ENCODE results near the gene AIMP2.
"Not testable (repeated sequence)": the region's sequence is repeated elsewhere in the genome, so short reads cannot be mapped to it uniquely, and the experiment has no call there.

The AIMP2 gene

DNA sequence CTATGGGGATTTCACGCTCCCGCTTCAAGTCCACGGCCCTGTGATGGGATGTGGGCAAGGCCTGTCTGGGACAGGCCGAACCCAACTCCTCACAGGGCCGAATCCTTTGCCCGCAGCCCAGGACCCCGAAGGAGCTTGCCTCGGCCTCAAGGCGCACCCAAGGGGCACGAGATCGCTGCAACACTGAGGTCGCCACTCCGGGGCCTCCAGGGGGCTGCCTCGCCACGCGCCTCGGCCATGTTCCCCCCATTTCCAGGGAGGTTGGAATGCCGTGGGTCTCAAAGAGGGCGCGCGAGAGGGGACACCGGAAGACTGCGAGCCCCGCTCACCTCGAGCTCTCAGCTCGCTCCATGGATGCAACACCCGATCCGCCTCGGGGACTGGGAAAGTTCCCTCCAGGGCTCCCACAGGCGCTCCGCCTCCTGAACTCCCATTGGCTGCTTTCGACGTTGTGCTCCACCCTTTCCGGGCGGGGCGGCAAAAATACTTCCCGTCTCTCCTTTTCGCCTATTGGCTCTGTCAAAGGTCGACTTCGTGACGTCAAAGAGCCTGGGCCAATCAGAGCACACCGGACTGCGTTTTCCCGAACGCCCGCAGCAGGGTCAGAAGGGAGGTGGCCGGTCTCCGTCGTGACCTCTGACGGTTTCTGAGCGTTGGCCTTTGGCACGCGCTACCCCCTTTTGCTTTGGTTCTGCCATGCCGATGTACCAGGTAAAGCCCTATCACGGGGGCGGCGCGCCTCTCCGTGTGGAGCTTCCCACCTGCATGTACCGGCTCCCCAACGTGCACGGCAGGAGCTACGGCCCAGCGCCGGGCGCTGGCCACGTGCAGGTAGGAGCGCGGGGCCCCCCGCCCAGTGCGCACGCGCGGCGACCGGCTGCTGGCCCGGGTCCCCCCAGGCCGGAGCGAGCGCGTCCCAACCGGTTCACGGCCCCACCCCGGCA is at the start of gene AIMP2, which contains the start of gene PMS2:
TSS of gene AIMP2 (plus strand) at position 605 of the 944 bp plus-strand sequence. CDS start at position 697, 92 bp downstream.
TSS of gene PMS2 (minus strand) at position 382 of the 944 bp plus-strand sequence. CDS start at position 352, 30 bp downstream.
- DNase-seq, result peak; percentile 97

DNA sequence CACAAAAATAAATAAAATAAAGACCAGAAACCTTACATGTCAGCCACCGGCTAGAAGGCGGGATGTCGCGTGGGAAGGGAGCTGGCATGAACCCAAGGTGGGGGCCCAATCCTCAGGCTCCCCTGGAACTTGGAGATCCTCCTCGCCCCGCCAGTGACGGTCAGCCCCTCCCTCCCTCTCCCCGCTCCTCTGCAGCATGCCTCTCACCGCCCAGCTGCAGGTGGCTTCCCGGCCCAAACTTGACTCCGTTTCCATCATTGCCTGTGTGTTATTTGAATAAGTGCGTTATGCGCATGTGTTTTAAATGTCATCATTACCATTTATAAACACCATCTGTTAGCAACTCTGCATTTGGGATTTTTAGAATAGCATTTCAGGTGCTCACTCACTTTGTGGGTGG is 45.9 kb upstream of the AIMP2 start:
- DNase-seq, result not testable (repeated sequence)

DNA sequence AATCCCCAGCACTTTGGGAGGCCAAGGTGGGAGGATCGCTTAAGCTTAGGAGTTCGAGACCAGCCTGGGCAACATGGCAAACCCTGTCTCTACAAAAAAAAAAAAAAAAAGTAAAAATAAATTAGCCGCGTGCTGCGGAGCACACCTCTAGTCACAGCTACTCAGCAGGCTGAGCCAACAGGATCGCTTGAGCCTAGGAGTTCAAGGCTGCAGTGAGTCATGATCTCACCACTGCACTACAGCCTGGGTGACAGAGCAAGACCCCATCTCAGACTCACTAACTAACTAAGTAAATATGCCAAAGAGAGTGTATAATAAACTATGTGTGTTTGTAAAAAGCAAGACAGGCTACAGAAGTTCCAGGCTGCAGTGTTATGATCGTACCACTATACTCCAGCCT is 45.3 kb upstream of the AIMP2 start:
- not testable (repeated sequence) for DNase-seq

DNA sequence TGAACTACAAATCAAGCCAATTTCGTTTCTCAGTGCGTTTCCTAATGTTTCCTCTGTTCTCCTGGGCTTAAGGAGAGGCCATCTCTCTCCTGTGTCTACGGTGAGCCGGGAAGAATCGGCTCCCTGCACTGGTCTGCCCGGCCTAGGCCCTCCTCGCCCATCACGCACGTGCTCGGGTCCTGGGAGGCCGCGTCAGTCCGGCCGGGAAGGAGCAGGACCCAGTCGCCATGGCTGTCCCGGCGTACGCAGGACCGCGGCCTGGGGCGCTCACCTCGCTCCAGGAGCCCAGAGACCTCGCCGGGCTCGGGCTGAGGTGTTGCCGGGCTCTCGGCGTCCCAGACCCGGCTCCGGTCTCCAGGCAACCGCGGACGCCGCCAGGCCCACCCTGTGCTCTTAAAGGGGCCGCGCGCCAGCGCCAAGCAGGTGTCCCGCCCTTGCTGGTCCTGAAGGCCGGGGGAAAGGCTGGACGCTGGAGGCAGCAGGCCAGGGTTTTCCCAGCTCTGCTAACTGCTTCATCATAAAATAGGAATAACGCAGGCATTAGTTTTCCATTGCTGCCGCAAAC is 38.6 kb upstream of the AIMP2 start, which contains the start of gene RSPH10B:
TSS of gene RSPH10B (minus strand) at position 343 of the 565 bp plus-strand sequence. CDS start 3,573 bp downstream, outside the sequence.
- not testable (repeated sequence) for DNase-seq

DNA sequence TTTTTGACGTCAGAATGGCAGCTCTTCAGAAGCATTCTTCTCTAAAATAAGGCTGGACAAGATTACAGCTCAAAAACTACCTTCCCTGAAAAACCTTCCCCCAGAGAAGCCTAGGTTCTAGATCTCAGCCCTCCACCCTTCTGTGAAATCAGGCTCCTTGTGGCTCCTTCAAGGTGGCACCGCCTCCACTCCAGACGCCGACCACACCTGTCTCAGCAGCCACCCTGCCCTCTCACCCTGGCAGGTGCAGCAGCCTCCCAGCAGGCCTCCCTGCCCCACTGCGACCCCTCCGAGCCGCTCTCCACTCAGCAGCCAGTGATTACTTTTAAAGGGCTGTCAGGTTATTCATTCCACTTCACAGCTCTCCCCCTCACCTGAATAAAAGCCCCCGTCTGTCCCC is 35.5 kb upstream of the AIMP2 start:
- DNase-seq, result not testable (repeated sequence)

DNA sequence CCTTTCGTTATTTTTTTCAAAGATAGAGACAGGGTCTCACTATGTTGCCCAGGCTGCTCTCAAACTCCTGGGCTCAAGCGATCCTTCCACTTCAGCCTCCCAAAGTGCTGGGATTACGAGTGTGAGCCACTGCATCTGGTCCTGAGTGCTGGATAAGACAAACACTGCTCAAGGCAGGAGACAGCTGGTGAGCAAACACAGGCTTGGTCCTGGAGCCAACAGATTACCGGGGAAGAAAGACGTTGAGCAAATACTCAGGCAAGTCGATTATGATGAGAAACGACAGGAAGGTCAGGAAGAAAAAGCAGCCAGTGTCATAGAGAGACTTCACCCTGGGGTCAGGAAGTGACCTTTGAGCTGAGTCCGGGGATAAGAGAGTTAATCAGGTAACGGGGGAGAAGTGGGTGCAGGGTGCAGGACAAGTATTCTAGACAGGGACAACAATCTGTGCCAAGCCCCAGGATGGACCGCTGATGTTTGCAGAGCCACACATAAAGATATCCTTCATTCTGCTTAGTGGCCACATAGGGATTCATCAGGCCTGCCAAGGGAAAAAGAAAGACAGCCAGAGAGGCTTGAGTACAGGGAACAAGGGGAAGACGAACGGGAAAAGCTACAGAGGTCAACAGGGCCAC is 29.3 kb upstream of the AIMP2 start:
- not testable (repeated sequence) for DNase-seq

DNA sequence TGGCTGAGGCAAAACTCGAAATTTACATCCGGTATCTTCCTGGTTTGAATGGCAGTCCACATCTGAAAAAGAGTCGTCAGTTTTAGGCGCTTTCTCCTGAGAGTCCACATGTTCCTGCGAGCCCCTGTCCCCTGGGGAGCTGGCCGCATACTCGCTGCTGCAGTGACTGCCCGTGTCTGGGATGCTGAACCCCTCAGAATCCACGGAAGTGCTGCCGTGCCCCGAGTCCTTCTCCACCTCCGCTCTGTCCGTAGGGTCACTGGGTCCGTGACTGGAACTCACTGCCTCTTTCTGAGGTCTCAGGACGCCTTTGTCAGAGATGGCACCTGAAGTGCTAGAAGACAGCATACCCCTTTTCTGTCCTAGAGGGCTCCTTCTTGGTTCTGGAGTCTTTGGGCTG is 22.0 kb upstream of the AIMP2 start:
- DNase-seq, result not testable (repeated sequence)

DNA sequence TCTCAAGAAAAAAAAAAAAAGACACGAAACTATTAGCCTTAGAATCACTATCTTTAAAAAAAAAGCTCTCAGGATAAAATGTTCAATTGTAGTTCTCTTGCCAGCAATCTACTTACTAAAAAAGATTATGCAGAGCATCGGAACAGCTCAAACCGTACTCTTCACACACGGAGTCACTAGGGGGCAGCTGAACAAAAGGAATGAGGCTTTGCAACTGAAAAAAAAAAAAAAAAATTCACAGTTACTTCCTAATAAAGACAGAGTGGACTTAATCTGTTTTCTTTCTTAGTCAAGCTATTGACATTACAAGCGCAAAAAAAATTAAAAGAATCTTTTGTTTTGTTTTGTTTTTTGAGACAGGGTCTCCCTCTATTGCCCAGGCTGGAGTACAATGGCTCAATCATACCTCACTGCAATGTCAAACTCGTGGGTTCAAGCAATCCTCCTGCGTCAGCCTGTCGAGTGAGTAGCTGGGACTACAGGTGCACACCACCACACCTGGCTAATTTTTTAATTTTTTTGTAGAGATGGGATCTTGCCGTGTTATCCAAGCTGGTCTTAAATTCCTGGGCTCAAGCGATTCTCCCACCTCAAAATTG is 11.8 kb upstream of the AIMP2 start:
- peak; percentile 42 for DNase-seq

DNA sequence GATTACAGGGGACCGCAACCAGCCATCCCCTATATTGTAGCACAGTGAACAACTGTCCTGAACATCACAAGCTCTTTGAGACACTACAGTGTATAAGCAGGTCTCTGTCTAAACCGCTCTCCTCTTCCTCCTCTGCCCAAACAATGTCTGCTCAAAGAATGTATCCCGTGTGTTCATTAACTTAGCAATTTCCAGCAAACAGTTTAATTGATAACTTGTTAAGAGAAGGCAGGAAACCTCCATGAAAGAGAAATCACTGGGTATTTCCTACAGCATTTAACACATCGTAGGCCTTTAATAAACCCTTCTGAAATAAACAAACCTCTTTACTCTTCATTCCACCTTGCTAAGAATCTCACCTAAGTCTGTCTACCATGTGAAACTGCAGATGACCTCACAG is 1.7 kb upstream of the AIMP2 start:
- no peak for DNase-seq

DNA sequence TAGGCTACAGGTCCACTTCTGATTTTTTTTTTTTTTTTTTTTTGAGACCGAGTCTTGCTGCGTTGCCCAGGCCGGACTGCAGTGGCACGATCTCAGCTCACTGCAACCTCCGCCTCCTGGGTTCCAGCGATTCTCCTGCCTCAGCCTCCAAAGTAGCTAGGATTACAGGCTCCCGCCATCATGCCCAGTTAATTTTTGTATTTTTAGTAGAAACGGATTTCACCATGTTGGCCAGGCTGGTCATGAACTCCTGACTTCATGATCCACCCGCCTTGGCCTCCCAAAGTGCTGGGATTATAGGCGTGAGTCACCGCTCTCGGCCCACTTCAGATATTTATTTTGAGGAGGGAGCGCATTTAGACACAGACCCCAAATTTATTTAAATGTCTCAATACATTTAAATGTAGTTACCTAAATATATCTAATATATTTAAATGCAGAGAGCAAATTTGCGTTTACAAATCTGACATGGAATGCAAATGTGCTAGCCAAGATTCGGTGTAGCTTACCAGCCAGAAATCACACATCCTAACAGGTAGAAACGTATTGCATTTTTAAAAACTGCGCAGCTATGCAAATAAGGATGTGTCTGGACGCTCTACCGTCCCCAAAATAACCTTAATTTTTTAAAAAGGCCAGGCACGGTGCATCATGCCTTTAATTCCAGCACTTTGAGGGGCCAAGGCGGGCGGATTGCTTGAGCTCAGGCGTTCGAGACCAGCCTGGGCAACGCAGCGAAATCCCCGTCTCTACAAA is 1.1 kb upstream of the AIMP2 start:
- DNase-seq, result not testable (repeated sequence)

DNA sequence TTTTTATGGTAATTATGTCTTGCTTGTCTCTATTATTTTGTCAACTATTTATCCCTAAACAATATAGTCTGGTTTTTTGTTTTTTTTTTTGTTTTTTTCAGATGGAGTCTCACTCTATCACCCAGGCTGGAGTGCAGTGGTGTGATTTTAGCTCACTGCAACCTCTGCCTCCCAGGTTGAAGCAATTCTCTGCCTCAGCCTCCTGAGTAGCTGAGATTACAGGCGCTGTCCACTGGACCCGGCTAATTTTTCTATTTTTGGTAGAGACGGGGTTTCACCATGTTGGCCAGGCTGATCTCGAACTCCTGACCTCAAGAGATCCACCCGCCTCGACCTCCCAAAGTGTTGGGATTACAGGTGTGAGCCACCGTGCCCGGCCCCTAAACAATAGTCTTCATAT is 1.3 kb downstream of the AIMP2 start:
- DNase-seq, result not testable (repeated sequence)

DNA sequence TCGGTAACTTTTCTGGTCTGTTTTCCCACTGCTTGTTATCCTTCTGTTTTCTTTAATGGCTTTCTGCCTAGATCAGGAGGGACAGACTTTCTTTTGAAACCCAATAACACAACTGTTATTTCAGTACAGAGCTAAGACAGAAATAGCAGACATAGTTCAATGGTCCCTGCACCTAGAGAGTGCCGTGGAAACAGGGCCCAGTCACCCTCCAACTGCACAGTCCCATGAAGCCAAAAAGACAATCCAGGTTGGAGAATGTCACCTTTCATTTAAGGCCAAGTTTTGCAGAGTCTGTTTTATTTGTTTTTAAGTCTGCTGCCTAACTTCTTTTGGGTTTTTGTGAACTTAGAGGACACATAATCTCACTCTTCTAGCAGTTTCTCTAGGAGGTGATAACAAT is 2.5 kb downstream of the AIMP2 start:
- DNase-seq, result no peak

DNA sequence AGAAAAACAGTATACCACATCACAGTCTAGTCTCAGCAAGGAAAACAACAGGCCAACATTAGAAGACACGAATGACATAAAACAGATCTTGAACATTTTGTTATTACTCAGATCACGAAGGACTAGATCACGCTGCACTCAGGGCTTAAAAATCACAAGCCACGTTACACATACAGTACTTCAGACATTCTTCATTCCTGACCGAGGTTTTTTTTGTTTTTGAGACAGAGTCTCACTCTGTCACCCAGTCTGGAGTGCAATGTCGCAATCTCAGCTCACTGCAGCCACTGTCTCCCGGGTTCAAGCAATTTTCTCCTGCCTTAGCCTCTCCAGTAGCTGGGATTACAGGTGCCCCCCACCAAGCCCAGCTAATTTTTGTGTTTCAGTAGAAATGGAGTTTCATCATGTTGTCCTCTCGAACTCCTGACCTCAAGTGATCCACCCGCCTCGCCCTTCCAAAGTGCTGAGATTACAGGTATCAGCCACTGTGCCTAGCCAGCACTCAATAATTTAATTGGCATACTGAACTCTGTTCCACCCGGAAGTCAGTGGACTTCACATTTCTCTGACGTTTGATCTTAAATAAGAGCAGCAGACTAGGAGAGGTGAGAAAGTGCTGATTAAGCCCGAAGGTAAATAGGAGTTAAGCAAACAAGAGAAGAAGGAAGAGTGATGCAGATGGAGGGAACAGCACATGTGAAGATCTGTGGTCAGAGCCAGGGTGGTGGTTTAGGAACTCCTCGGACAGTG is 3.5 kb downstream of the AIMP2 start:
- no peak for DNase-seq

DNA sequence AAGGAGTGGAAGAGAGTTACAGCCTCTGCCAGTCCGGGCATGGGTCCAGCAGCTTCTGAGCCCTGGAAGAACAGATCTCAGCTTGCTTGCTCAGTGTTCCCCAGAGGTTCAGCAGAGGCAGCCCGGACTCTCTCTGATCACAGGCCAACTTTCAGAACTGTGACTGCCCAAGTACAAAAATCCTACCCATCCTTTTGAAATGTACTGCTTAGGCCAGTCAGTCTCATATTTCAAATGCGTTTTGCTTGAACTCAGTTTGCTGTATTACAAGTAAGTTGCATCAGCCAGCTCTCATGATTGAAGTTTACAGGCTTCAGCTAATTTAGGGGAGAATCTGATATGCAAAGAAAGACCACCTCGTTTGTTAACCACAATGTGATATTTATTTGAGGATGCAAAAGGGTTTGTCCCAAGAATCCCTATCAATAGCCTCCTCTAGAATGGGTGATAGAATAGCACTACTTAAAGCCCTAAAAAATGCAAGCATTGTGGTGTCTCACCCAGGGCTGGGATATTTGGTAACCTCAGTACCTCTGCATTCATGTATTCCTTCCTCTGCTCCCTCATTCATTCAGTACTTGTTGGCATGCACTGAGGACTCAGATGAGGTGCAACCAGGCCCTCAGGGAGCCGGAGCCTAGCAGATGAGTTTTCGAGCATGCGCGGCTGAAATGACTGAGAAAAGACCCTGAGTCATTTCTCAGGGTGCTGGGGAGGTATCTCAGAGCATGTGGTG is 7.0 kb downstream of the AIMP2 start:
- no peak for DNase-seq

DNA sequence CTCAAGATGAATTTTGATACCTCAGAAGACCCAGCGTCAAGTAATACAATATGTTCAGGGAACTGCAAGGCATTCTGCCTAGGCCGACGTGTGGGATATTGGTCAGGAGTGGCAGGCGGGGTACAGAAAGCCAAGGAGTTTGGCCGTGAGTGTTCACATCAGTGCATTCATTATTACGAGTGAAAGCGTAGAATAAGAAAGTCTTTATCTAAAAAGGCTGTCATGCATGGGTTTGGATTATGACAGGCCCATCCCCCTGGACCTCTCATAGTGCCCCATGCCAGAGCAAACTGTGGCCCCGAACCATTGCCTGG is 7.5 kb downstream of the AIMP2 start:
- DNase-seq, result no peak

DNA sequence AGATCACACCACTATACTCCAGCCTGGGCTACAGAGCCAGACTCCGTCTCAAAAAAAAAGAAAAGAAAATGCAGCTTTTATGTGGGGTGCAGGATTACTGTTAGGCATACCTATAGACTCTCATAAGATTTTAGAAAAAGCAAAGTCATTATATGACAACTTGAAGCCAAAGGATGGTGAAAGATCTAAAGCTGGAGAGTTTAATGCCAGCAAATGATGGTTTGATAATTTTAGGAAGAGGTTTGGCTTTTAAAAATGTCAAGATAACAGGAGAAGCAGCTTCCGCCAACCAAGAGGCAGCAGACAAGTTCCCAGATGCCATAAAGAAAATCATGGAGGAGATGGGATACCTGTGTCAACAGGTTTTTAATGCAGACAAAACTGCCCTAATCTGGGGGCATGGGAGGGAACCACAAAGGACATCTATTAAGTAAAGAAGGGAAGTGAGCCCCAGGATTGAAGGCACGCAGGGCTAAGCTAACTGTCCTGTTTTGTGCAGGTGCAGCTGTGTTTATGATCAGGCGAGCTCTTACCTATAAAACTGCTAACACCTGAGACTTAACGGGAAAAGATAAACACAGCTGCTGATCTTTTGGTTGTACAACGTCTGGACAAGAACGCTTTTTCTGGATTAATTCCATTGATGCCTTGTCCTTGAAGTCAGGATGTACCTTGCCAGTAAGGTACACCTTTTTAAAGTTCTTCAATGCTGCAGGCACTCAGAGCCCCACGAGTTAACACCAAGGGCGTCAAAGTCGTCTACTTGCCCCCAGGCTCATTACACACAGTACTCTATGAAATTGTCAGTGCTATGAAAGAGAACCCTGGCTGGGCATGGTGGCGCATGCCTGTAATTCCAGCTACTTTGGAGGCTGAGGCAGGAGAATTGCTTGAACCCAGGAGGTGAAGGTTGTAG is 11.6 kb downstream of the AIMP2 start:
- DNase-seq, result no peak

DNA sequence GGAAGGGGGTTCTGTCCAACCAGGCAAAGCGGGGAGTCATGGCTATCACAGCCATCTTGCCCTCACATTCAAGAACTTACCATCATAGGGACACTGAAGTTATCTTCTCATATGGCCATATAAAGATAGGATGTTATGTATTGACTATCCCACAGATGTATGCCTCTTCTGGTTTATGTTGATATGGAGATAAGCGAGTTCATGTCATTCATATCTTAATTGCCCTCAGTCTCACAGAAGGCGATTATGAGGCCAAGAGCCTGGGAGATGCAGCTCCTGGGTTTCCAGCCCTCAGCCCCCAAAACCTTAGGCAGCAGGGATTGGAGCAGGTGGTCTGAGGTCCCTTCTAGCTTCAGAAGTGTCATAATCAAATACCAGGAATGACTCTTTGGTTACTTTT is 13.6 kb downstream of the AIMP2 start:
- DNase-seq, result no peak

DNA sequence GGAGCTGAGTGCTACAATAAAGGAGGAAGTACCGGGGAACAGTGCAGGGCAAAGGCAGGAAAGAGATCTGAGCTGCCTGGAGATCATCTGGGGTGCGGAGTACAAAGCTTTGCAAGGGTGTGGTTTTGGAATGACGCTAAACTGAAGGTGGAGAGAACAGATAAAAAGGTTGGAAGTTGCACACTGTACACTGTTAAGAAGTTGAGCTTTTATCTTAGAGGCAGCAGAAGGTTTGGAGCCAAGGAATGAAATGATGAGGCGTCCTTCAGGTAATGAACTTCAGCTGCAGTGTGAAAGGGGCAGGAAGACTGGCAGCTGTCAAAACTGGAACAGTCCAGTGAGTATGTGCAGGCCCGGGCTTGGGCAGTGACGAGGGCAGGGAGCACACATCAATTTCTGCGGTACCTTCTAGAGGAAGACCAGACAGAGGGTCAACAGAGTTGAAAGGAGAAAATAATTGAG is 14.9 kb downstream of the AIMP2 start:
- DNase-seq, result no peak

DNA sequence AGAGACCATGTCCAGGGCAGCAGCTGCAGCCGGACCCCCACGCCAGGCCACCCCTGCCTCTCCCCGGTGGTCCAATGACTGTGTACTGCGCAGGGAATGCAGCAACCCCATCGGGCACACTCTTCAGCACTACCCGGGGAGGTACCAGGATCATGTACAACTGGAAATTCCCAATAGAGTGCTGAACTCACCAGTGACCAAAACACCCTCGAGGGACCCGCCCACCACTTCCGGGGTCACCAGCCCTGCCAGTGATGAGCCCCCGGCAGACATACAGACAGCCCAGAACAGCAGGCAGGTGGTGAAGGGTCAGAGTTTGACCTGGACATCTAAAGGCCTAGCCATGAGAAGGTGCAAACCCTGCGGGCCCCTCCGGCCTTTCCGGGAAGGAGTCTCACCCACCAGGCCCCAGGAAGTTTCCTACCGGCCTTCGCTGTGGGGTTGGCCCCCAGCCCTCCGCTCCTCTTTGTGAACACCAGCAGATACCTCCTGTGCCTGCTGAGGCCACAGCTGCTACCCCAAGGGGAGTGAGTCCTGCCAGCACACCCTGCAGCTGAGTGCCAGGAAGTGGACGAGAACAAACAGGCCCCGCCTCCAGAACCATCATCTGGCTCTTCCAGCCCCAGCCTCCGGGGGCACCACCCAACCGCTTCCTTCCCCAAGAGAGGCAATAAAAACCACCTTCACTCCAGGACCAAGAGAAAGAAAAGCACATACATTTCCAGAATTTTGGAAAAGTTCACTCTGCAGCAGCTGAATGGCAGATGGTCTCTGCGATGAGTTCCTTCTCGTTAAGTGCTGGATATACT is 17.1 kb downstream of the AIMP2 start:
- DNase-seq, result peak; percentile 59
